Liver (tissue), 9 donors: ENCODE measurements around the gene CLEC5A. TPM values are rescaled to one million over a fixed set of nuclear protein-coding genes. Genes with fewer than 3 reads are reported as not detected.

Experiments
- DNase-seq: peaks from one replicate; pipeline ENCODE4 v3.0.0-alpha.2; 2017; ENCODE audit warnings: low spot score
- H3K27ac ChIP-seq, 2 donors: one replicate each; pipeline ENCODE4 v1.7.0; 2013; ENCODE audit warnings: inconsistent platforms in 2 of 2, low read length in 2 of 2, control low read depth in 1 of 2, low read depth in 1 of 2, mild to moderate bottlenecking in 1 of 2
- H3K27me3 ChIP-seq, 4 donors: one replicate each; pipeline versions ENCODE4 v1.6.1 to v1.7.0; 2013; ENCODE audit warnings: low read length in 3 of 4, inconsistent platforms in 1 of 4, mild to moderate bottlenecking in 1 of 4, moderate library complexity in 1 of 4; ENCODE audit not compliant: control insufficient read depth in 4 of 4, insufficient read depth in 4 of 4
- H3K36me3 ChIP-seq, 4 donors: one replicate each; pipeline versions ENCODE4 v1.6.1 to v1.7.0; 2013; ENCODE audit warnings: low read length in 3 of 4, mild to moderate bottlenecking in 3 of 4, low read depth in 1 of 4, moderate library complexity in 1 of 4; ENCODE audit not compliant: control insufficient read depth in 4 of 4, insufficient read depth in 3 of 4
- H3K4me1 ChIP-seq, 4 donors: one replicate each; pipeline versions ENCODE4 v1.6.1 to v1.7.0; 2013; ENCODE audit warnings: low read length in 3 of 4, mild to moderate bottlenecking in 3 of 4, moderate library complexity in 1 of 4; ENCODE audit not compliant: control insufficient read depth in 4 of 4, insufficient read depth in 4 of 4
- H3K4me3 ChIP-seq, 3 donors: one replicate each; pipeline versions ENCODE4 v1.6.1 to v1.7.0; 2013; ENCODE audit warnings: low read length in 3 of 3, control low read depth in 1 of 3, low read depth in 1 of 3, mild to moderate bottlenecking in 1 of 3
- H3K9ac ChIP-seq, 2 donors: one replicate each; pipeline ENCODE4 v1.7.0; 2013; ENCODE audit warnings: low read length in 2 of 2, mild to moderate bottlenecking in 2 of 2, moderate library complexity in 2 of 2, control low read depth in 1 of 2, low read depth in 1 of 2
- H3K9me3 ChIP-seq, 4 donors: one replicate each; pipeline versions ENCODE4 v1.6.1 to v1.7.0; 2013; ENCODE audit warnings: low read length in 3 of 4; ENCODE audit not compliant: control insufficient read depth in 4 of 4
- CTCF ChIP-seq: fragments of 150-350 bp; IDR thresholded peaks from 2 replicates; pipeline ENCODE4 v1.5.1; 2017; ENCODE audit warnings: improper control_type of control experiment, low read depth, low read length; ENCODE audit not compliant: missing input control
- EGR1 ChIP-seq, 2 donors: IDR thresholded peaks; 2 replicates each; pipeline ENCODE4 v1.6.1; 2016 to 2018; ENCODE audit warnings: antibody characterized with exemption in 2 of 2, low read depth in 2 of 2
- FOXA1 ChIP-seq: IDR thresholded peaks from 2 replicates; pipeline ENCODE4 v1.6.1; 2016; ENCODE audit warnings: antibody characterized with exemption
- FOXA2 ChIP-seq: IDR thresholded peaks from 2 replicates; pipeline ENCODE4 v1.6.1; 2016; ENCODE audit warnings: antibody characterized with exemption
- GABPA ChIP-seq, 2 donors: IDR thresholded peaks in 1 of 2; conservative IDR thresholded peaks in 1 of 2; 2 replicates each; pipeline ENCODE4 v1.6.1; 2016; ENCODE audit warnings: antibody characterized with exemption in 2 of 2, mild to moderate bottlenecking in 1 of 2, moderate library complexity in 1 of 2
- HNF4A ChIP-seq, 2 donors: conservative IDR thresholded peaks; 2 replicates each; pipeline ENCODE4 v1.6.1; 2016; ENCODE audit warnings: antibody characterized with exemption in 2 of 2, mild to moderate bottlenecking in 2 of 2
- HNF4G ChIP-seq: IDR thresholded peaks from 2 replicates; pipeline ENCODE4 v1.6.1; 2016; ENCODE audit warnings: antibody characterized with exemption
- JUND ChIP-seq, 2 donors: IDR thresholded peaks; 2 replicates each; pipeline ENCODE4 v1.6.1; 2016; ENCODE audit warnings: antibody characterized with exemption in 2 of 2
- MAX ChIP-seq: IDR thresholded peaks from 2 replicates; pipeline ENCODE4 v1.6.1; 2016; ENCODE audit warnings: antibody characterized with exemption
- NR2F2 ChIP-seq: IDR thresholded peaks from 2 replicates; pipeline ENCODE4 v1.6.1; 2016; ENCODE audit warnings: antibody characterized with exemption
- RAD21 ChIP-seq, 2 donors: IDR thresholded peaks; 2 replicates each; pipeline ENCODE4 v1.6.1; 2016; ENCODE audit warnings: antibody characterized with exemption in 2 of 2, mild to moderate bottlenecking in 2 of 2
- REST ChIP-seq: IDR thresholded peaks from 2 replicates; pipeline ENCODE4 v1.6.1; 2016; ENCODE audit warnings: antibody characterized with exemption, mild to moderate bottlenecking
- RXRA ChIP-seq, 2 donors: IDR thresholded peaks; 2 replicates each; pipeline ENCODE4 v1.6.1; 2017 to 2018; ENCODE audit warnings: antibody characterized with exemption in 2 of 2, mild to moderate bottlenecking in 1 of 2
- SP1 ChIP-seq: IDR thresholded peaks from 2 replicates; pipeline ENCODE4 v1.6.1; 2018; ENCODE audit warnings: antibody characterized with exemption, mild to moderate bottlenecking
- TAF1 ChIP-seq: conservative IDR thresholded peaks from 2 replicates; pipeline ENCODE4 v1.6.1; 2016; ENCODE audit warnings: antibody characterized with exemption, mild to moderate bottlenecking
- YY1 ChIP-seq: IDR thresholded peaks from 2 replicates; pipeline ENCODE4 v1.6.1; 2016; ENCODE audit warnings: antibody characterized with exemption, mild to moderate bottlenecking
- ZBTB33 ChIP-seq: IDR thresholded peaks from 2 replicates; pipeline ENCODE4 v1.6.1; 2016; ENCODE audit warnings: antibody characterized with exemption
- WGBS: extraction: QIAGEN DNeasy Blood & Tissue Kit; methylation state at CpG from one replicate; pipeline ENCODE4 v1.1.7; 2013; 5-methylcytosine and 5-hydroxymethylcytosine counted together
- polyA plus RNA-seq, 2 donors: library from polyadenylated mRNA; stranded (reverse) in 1 of 2; unstranded in 1 of 2; fragments of 200-250 nt in 1 of 2; fragments of >200 nt in 1 of 2; fragmentation: Nextera tagmentation in 1 of 2; extraction: Ambion mirVana in 1 of 2; gene quantifications; one replicate each; pipeline versions ENCODE4 v1.2.1 to v1.2.3, GENCODE V29; 2013 to 2015
- total RNA-seq, 2 donors: library from RNA; depleted of rRNA; stranded (reverse); fragments of >200 nt; gene quantifications; one replicate each; pipeline ENCODE4 v1.2.3, GENCODE V29; 2014
- donor health status: healthy.
- donor health status: healthy.
- donor health status: healthy.
- donor health status: healthy.
- donor health status: healthy.

Gene CLEC5A
- total and polyA plus RNA-seq, 4 donors = 0.10 to 2.9 (median 0.33) TPM

- 77% methylated on average over 2 of the region's 2 CpGs for WGBS
These were observed 32.8 kb upstream of the CLEC5A start for GRCh38 chr7:141979568-141979967.

More at GRCh38 chr7:141979568-141979967, 32.8 kb upstream of the CLEC5A start:
- H3K27me3 ChIP-seq = no peaks in the 10 kb centered on the region
- no peak overlapping the region for H3K9ac ChIP-seq
- peaks cover 0 to 6% (median 4%) of the 10 kb centered on the region in 4 donors for H3K4me1 ChIP-seq
- no peak for DNase-seq
- H3K4me3 ChIP-seq = no peak overlapping the region
- no peak overlapping the region for H3K27ac ChIP-seq
- H3K36me3 ChIP-seq = no peaks in the 10 kb centered on the region
- no peak for TF ChIP-seq GABPA (IDR thresholded peaks at IDR 0.05 in 1 of 2, conservative IDR thresholded peaks at IDR 0.05 in 1 of 2)
- TF ChIP-seq HNF4A (conservative IDR thresholded peaks at IDR 0.05) = no peak
- TF ChIP-seq REST = no peak
- TF ChIP-seq JUND (IDR thresholded peaks at IDR 0.05) = no peak
- no peak for TF ChIP-seq FOXA2
- TF ChIP-seq YY1 = no peak
- no peak for TF ChIP-seq FOXA1
- no peak for TF ChIP-seq NR2F2
- no peak for TF ChIP-seq SP1
- TF ChIP-seq CTCF = no peak
- no peak for TF ChIP-seq EGR1 (IDR thresholded peaks at IDR 0.05; ENCODE audit: low read depth in 2 of 2)
- no peak for TF ChIP-seq TAF1
- TF ChIP-seq HNF4G = no peak
- no peak for TF ChIP-seq RAD21 (IDR thresholded peaks at IDR 0.05)
- no peak for TF ChIP-seq RXRA (IDR thresholded peaks at IDR 0.05)
- TF ChIP-seq ZBTB33 = no peak
- TF ChIP-seq MAX = no peak
- no peaks in the 10 kb centered on the region for H3K9me3 ChIP-seq
